Neutrophil (primary cell): ENCODE measurements around the gene CIAO3.
"Not testable (repeated sequence)": the region's sequence is repeated elsewhere in the genome, so short reads cannot be mapped to it uniquely, and the experiment has no call there.

Source experiments
- H3K27ac ChIP-seq: fragments of 200-600 bp; sonication (generic); 2 replicates; pipeline ENCODE4 v1.5.1; 2016; ENCODE audit warnings: mild to moderate bottlenecking, moderate library complexity
- H3K27me3 ChIP-seq: fragments of 200-600 bp; sonication (generic); 2 replicates; pipeline ENCODE4 v1.6.0; 2016; ENCODE audit warnings: mild to moderate bottlenecking
- H3K36me3 ChIP-seq: fragments of 200-600 bp; sonication (generic); 2 replicates; pipeline ENCODE4 v1.5.1; 2017
- H3K4me1 ChIP-seq, 2 experiments: fragments of 200-600 bp in 1 of 2; sonication (generic) in 1 of 2; 1 replicate in 1 of 2; 2 replicates in 1 of 2; pipeline versions ENCODE4 v1.5.1 to v1.6.1; 2013 to 2016; ENCODE audit warnings: low read depth in 1 of 2, low read length in 1 of 2, mild to moderate bottlenecking in 1 of 2, moderate library complexity in 1 of 2; ENCODE audit not compliant: control insufficient read depth in 1 of 2, insufficient read depth in 1 of 2
- H3K4me3 ChIP-seq, 2 experiments: fragments of 200-600 bp in 1 of 2; sonication (generic) in 1 of 2; 1 replicate in 1 of 2; 2 replicates in 1 of 2; pipeline ENCODE4 v1.5.1; 2013 to 2016; ENCODE audit warnings: low read depth in 1 of 2, low read length in 1 of 2, mild to moderate bottlenecking in 1 of 2, moderate library complexity in 1 of 2
- H3K9me3 ChIP-seq: fragments of 200-600 bp; sonication (generic); 2 replicates; pipeline ENCODE4 v1.5.1; 2016
- CTCF ChIP-seq: fragments of 200-600 bp; sonication (generic); IDR thresholded peaks from 2 replicates; pipeline ENCODE4 v1.5.1; 2016; ENCODE audit warnings: antibody characterized with exemption

Gene CIAO3

GRCh38 chr16:694187-694862 is 46.5 kb downstream of the CIAO3 start:
- no peaks in the 10 kb centered on the region for H3K36me3 ChIP-seq
- no peaks in the 10 kb centered on the region for H3K9me3 ChIP-seq
- no peak overlapping the region for H3K27ac ChIP-seq
- H3K4me3 ChIP-seq: peak overlapping the region in 1 of 2 experiments; percentile 18
- peaks cover 88% of the 10 kb centered on the region for H3K27me3 ChIP-seq
- TF ChIP-seq CTCF: no peak
- peaks cover 15 to 30% of the 10 kb centered on the region in 2 experiments for H3K4me1 ChIP-seq

GRCh38 chr16:693766-694165 is 47.0 kb downstream of the CIAO3 start:
- Histone ChIP-seq H3K27me3 (peaks cover 82% of the 10 kb centered on the region), H3K36me3 (no peaks in the 10 kb centered on the region), H3K9me3 (no peaks in the 10 kb centered on the region), H3K4me3 (no peak overlapping the region), H3K4me1 (peaks cover 18 to 31% of the 10 kb centered on the region in 2 experiments), H3K27ac (no peak overlapping the region)
- no peak for TF ChIP-seq CTCF

GRCh38 chr16:693364-693763 is 47.4 kb downstream of the CIAO3 start:
- TF ChIP-seq CTCF: no peak
- Histone ChIP-seq H3K4me1 (peaks cover 18 to 31% of the 10 kb centered on the region in 2 experiments), H3K4me3 (no peak overlapping the region), H3K36me3 (no peaks in the 10 kb centered on the region), H3K27me3 (peaks cover 78% of the 10 kb centered on the region), H3K9me3 (no peaks in the 10 kb centered on the region), H3K27ac (no peak overlapping the region)

GRCh38 chr16:692356-693108 is 48.3 kb downstream of the CIAO3 start:
- Histone ChIP-seq H3K4me3 (no peak overlapping the region), H3K27ac (no peak overlapping the region), H3K4me1 (peaks cover 18 to 31% of the 10 kb centered on the region in 2 experiments), H3K9me3 (no peaks in the 10 kb centered on the region), H3K36me3 (no peaks in the 10 kb centered on the region), H3K27me3 (peaks cover 70% of the 10 kb centered on the region)
- TF ChIP-seq CTCF: no peak

GRCh38 chr16:691242-691641 is 49.6 kb downstream of the CIAO3 start:
- H3K4me3 ChIP-seq, H3K36me3 ChIP-seq, H3K27ac ChIP-seq, H3K9me3 ChIP-seq: not testable (repeated sequence)
- peaks cover 57% of the 10 kb centered on the region for H3K27me3 ChIP-seq
- H3K4me1 ChIP-seq: peaks cover 18 to 31% of the 10 kb centered on the region in 2 experiments
